T-cell (primary cell): ENCODE measurements around the gene KLHL7. TPM values are rescaled to one million over a fixed set of nuclear protein-coding genes. Genes with fewer than 3 reads are reported as not detected.

Source experiments
- ATAC-seq, 4 experiments: fragments of 200-7000 bp in 3 of 4; fragments of 150-1000 bp in 1 of 4; cut with Tn5 transposase; replicated peaks in 1 of 4; 1 replicate in 3 of 4; 2 replicates in 1 of 4; pipeline ENCODE4 v1.10.0; 2021; ENCODE audit warnings: moderate library complexity in 3 of 4, mild to moderate bottlenecking in 2 of 4, moderate number of reproducible peaks in 1 of 4
- CTCF ChIA-PET, 2 donors: fragments of 300-600 bp; sonication (Branson Sonifier 250); formaldehyde crosslinking; loops; one replicate each; lab custom pipeline; 2022; ENCODE audit warnings: antibody characterized with exemption in 2 of 2; lab: Charles Lee
- POLR2A ChIA-PET, 2 donors: fragments of 300-600 bp; sonication (Branson Sonifier 250); formaldehyde crosslinking; loops; one replicate each; lab custom pipeline; 2022; ENCODE audit warnings: antibody characterized with exemption in 2 of 2; lab: Charles Lee
- DNase-seq, 35 experiments: peaks; one replicate each; pipeline versions ENCODE4 v3.0.0 to v3.0.0-alpha.2; 2013 to 2023
- H3K27ac ChIP-seq: one replicate; pipeline ENCODE4 v1.5.1; 2013; ENCODE audit warnings: low read length
- H3K27me3 ChIP-seq, 2 experiments: replicated peaks in 1 of 2; 1 replicate in 1 of 2; 2 replicates in 1 of 2; pipeline versions ENCODE4 v1.6.1 to v1.7.0; 2013; ENCODE audit warnings: low read length in 1 of 2, mixed read lengths in 1 of 2; ENCODE audit not compliant: control insufficient read depth in 2 of 2, insufficient read depth in 2 of 2; ENCODE audit errors: extremely low read depth in 1 of 2
- H3K36me3 ChIP-seq, 2 donors: 1 replicate in 1 of 2; 2 replicates in 1 of 2; pipeline versions ENCODE4 v1.6.1 to v1.7.0; 2013; ENCODE audit warnings: low read length in 1 of 2; ENCODE audit not compliant: control insufficient read depth in 2 of 2, insufficient read depth in 1 of 2; ENCODE audit errors: extremely low read depth in 1 of 2
- H3K4me1 ChIP-seq, 2 experiments: 1 replicate in 1 of 2; 2 replicates in 1 of 2; pipeline versions ENCODE4 v1.6.1 to v1.7.0; 2013; ENCODE audit warnings: low read length in 2 of 2, mixed read lengths in 1 of 2; ENCODE audit not compliant: insufficient read depth in 2 of 2, control insufficient read depth in 1 of 2; ENCODE audit errors: extremely low read depth in 1 of 2
- H3K4me3 ChIP-seq, 2 donors: 1 replicate in 1 of 2; 2 replicates in 1 of 2; pipeline versions ENCODE4 v1.5.1 to v1.7.0; 2013; ENCODE audit warnings: mild to moderate bottlenecking in 2 of 2, low read length in 1 of 2, moderate library complexity in 1 of 2; ENCODE audit not compliant: control insufficient read depth in 1 of 2; ENCODE audit errors: extremely low read depth in 1 of 2
- H3K9me3 ChIP-seq: 2 replicates; pipeline ENCODE4 v1.7.0; 2013
- H3K27ac Mint-ChIP-seq, 2 donors: one replicate each; pipeline ENCODE4 v1.8.0; 2020 to 2021; ENCODE audit warnings: mild to moderate bottlenecking in 2 of 2, mixed read lengths in 2 of 2
- H3K27me3 Mint-ChIP-seq, 2 donors: one replicate each; pipeline ENCODE4 v1.8.0; 2021 to 2022; ENCODE audit warnings: mixed read lengths in 2 of 2
- H3K36me3 Mint-ChIP-seq: one replicate; pipeline ENCODE4 v1.8.0; 2021; ENCODE audit warnings: mixed read lengths
- H3K4me1 Mint-ChIP-seq, 3 donors: one replicate each; pipeline ENCODE4 v1.8.0; 2020 to 2022; ENCODE audit warnings: mixed read lengths in 3 of 3, mild to moderate bottlenecking in 1 of 3
- H3K4me3 Mint-ChIP-seq, 3 donors: one replicate each; pipeline ENCODE4 v1.8.0; 2020 to 2022; ENCODE audit warnings: mild to moderate bottlenecking in 3 of 3, mixed read lengths in 3 of 3, moderate library complexity in 3 of 3
- H3K9me3 Mint-ChIP-seq, 3 donors: one replicate each; pipeline ENCODE4 v1.8.0; 2020 to 2022; ENCODE audit warnings: mixed read lengths in 3 of 3
- WGBS: methylation state at CpG from one replicate; pipeline ENCODE4 v1.1.5; 2013; ENCODE audit warnings: missing lambda C conversion rate; ENCODE audit not compliant: insufficient coverage; 5-methylcytosine and 5-hydroxymethylcytosine counted together
- total RNA-seq, 35 experiments: library from RNA in 6 of 35; stranded (reverse) in 6 of 35; fragments of 120-200 nt in 1 of 35; gene quantifications; one replicate each; pipeline versions ENCODE4 v1.2.1 to v1.2.4 and lab custom pipeline; 2013 to 2026

KLHL7 gene
- total RNA-seq, 5 donors from 2014 or later (not counting 1 experiment from before 2014, with no cell fraction given) = 20.1 to 26.8 (median 22.4) TPM

- Mint-ChIP-seq H3K4me1 (no peaks in the 10 kb centered on the region), H3K27ac (no peak overlapping the region), H3K27me3 (peaks cover 2 to 4% of the 10 kb centered on the region in 2 donors), H3K36me3 (no peaks in the 10 kb centered on the region), H3K4me3 (no peak overlapping the region), H3K9me3 (no peaks in the 10 kb centered on the region)
- H3K9me3 ChIP-seq = no peaks in the 10 kb centered on the region
- no peak overlapping the region for H3K4me3 ChIP-seq
- CTCF ChIA-PET = no interaction called here
- H3K27me3 ChIP-seq = peaks cover 0 to 14% of the 10 kb centered on the region in 2 experiments
- POLR2A ChIA-PET = no interaction called here
- DNase-seq = no peak
- H3K27ac ChIP-seq = no peak overlapping the region
- WGBS = no CpG with 5 or more reads among the region's 1 CpG
- no peak for ATAC-seq
- H3K36me3 ChIP-seq = no peaks in the 10 kb centered on the region
- H3K4me1 ChIP-seq = no peaks in the 10 kb centered on the region
Measured at GRCh38 chr7:23093546-23093945, 12.0 kb upstream of the KLHL7 start.

- ATAC-seq (no peak), DNase-seq (no peak)
- no peaks in the 10 kb centered on the region for H3K4me1 Mint-ChIP-seq
- Histone ChIP-seq H3K4me1 (no peaks in the 10 kb centered on the region), H3K36me3 (no peaks in the 10 kb centered on the region), H3K27ac (no peak overlapping the region), H3K9me3 (no peaks in the 10 kb centered on the region), H3K27me3 (peaks cover 0 to 14% of the 10 kb centered on the region in 2 experiments), H3K4me3 (no peak overlapping the region)
- ChIA-PET POLR2A (no interaction called here), CTCF (no interaction called here)
- H3K27me3 Mint-ChIP-seq = peaks cover 0 to 4% of the 10 kb centered on the region in 2 donors
- no peaks in the 10 kb centered on the region for H3K36me3 Mint-ChIP-seq
- no peak overlapping the region for H3K27ac Mint-ChIP-seq
- no CpG with 5 or more reads among the region's 2 CpGs for WGBS
- no peak overlapping the region for H3K4me3 Mint-ChIP-seq
- H3K9me3 Mint-ChIP-seq = no peaks in the 10 kb centered on the region
Measured at GRCh38 chr7:23096518-23097290, 8.9 kb upstream of the KLHL7 start.

GRCh38 chr7:23098029-23098428 lies 7.6 kb upstream of the KLHL7 start:
- ChIA-PET POLR2A (no interaction called here), CTCF (interaction anchor here (0.5 to 0.6 kb wide), 2 partner anchors 12 to 23 kb away, joined by 3 to 5 read pairs; no protein-coding TSS in a partner anchor)
- Histone ChIP-seq H3K36me3 (no peaks in the 10 kb centered on the region), H3K4me3 (no peak overlapping the region), H3K9me3 (no peaks in the 10 kb centered on the region), H3K4me1 (no peaks in the 10 kb centered on the region), H3K27me3 (peaks cover 0 to 14% of the 10 kb centered on the region in 2 experiments), H3K27ac (no peak overlapping the region)
- no peaks in the 10 kb centered on the region for H3K9me3 Mint-ChIP-seq
- H3K27ac Mint-ChIP-seq = no peak overlapping the region
- H3K4me1 Mint-ChIP-seq = no peaks in the 10 kb centered on the region
- ATAC-seq = no peak
- H3K4me3 Mint-ChIP-seq = no peak overlapping the region
- 98% methylated on average over 9 of the region's 9 CpGs for whole genome bisulfite sequencing
- no peak for DNase-seq
- H3K36me3 Mint-ChIP-seq = no peaks in the 10 kb centered on the region
- H3K27me3 Mint-ChIP-seq = peaks cover 0 to 4% of the 10 kb centered on the region in 2 donors

- H3K4me3 Mint-ChIP-seq = no peak overlapping the region
- ATAC-seq (no peak), DNase-seq (no peak)
- ChIA-PET POLR2A (no interaction called here), CTCF (interaction anchor here (0.5 to 0.9 kb wide), 2 partner anchors 10 to 13 kb away, joined by 5 read pairs; no protein-coding TSS in a partner anchor)
- H3K36me3 Mint-ChIP-seq = no peaks in the 10 kb centered on the region
- H3K4me1 ChIP-seq = no peaks in the 10 kb centered on the region
- H3K9me3 Mint-ChIP-seq = no peaks in the 10 kb centered on the region
- WGBS = 57% methylated on average over 1 of the region's 2 CpGs
- no peaks in the 10 kb centered on the region for H3K4me1 Mint-ChIP-seq
- peaks cover 0 to 4% of the 10 kb centered on the region in 2 donors for H3K27me3 Mint-ChIP-seq
- H3K27ac Mint-ChIP-seq = no peak overlapping the region
- H3K4me3 ChIP-seq = no peak overlapping the region
- peaks cover 0 to 14% of the 10 kb centered on the region in 2 experiments for H3K27me3 ChIP-seq
- H3K9me3 ChIP-seq = no peaks in the 10 kb centered on the region
- no peak overlapping the region for H3K27ac ChIP-seq
- no peaks in the 10 kb centered on the region for H3K36me3 ChIP-seq
Measured at GRCh38 chr7:23098460-23098859, 7.1 kb upstream of the KLHL7 start.

- POLR2A ChIA-PET = no interaction called here
- no peak overlapping the region for H3K27ac ChIP-seq
- H3K4me1 Mint-ChIP-seq = peaks cover 5 to 6% (median 6%) of the 10 kb centered on the region in 3 donors
- H3K27me3 Mint-ChIP-seq = peaks cover 0 to 4% of the 10 kb centered on the region in 2 donors
- no peak overlapping the region for H3K27ac Mint-ChIP-seq
- no peaks in the 10 kb centered on the region for H3K9me3 Mint-ChIP-seq
- no peak overlapping the region for H3K4me3 Mint-ChIP-seq
- WGBS = 83% methylated on average over 2 of the region's 2 CpGs
- DNase-seq (no peak), ATAC-seq (no peak)
- H3K9me3 ChIP-seq = no peaks in the 10 kb centered on the region
- CTCF ChIA-PET = no interaction called here
- H3K36me3 Mint-ChIP-seq = no peaks in the 10 kb centered on the region
- peaks cover 0 to 14% of the 10 kb centered on the region in 2 experiments for H3K27me3 ChIP-seq
- H3K4me3 ChIP-seq = no peak overlapping the region
- no peaks in the 10 kb centered on the region for H3K36me3 ChIP-seq
- H3K4me1 ChIP-seq = peaks cover 0 to 7% of the 10 kb centered on the region in 2 experiments
Measured at GRCh38 chr7:23100697-23101096, 4.9 kb upstream of the KLHL7 start.

GRCh38 chr7:23105086-23105643 lies 420 bp upstream of the KLHL7 start:
- Mint-ChIP-seq H3K4me1 (peaks cover 44 to 46% (median 45%) of the 10 kb centered on the region in 3 donors), H3K4me3 (peak overlapping the region; percentile 97 to 99 (median 97)), H3K9me3 (no peaks in the 10 kb centered on the region), H3K36me3 (peaks cover 10% of the 10 kb centered on the region), H3K27ac (peak overlapping the region; percentile 92 to 94), H3K27me3 (no peaks in the 10 kb centered on the region)
- DNase-seq (no peak), ATAC-seq (peak; percentile 8 to 40 (median 14))
- no peaks in the 10 kb centered on the region for H3K27me3 ChIP-seq
- peak overlapping the region; percentile 87 to 90 for H3K4me3 ChIP-seq
- H3K36me3 ChIP-seq = no peaks in the 10 kb centered on the region
- no peaks in the 10 kb centered on the region for H3K9me3 ChIP-seq
- H3K27ac ChIP-seq = peak overlapping the region; percentile 89
- WGBS = 0% methylated on average over 17 of the region's 19 CpGs
- H3K4me1 ChIP-seq = peaks cover 13 to 20% of the 10 kb centered on the region in 2 experiments
- CTCF ChIA-PET = interaction anchor here (0.6 to 2.5 kb wide), 3 partner anchors 19 to 82 kb away, joined by 3 to 16 read pairs (median 5); no protein-coding TSS in a partner anchor
- POLR2A ChIA-PET = interaction anchor here (0.6 to 1.8 kb wide), 5 partner anchors 76 to 1678 kb away, joined by 3 to 11 read pairs (median 5); partner anchors contain the start of gene SP4 (in 1 of the 2)
